GM10847 (cell line): Measurements from ENCODE around the gene ODC1.

Experiments
- POLR2A ChIP-seq: IDR thresholded peaks from 2 replicates; pipeline ENCODE4 v1.6.1; 2011; ENCODE audit not compliant: insufficient read length; ENCODE audit errors: extremely low read depth

Gene ODC1

DNA sequence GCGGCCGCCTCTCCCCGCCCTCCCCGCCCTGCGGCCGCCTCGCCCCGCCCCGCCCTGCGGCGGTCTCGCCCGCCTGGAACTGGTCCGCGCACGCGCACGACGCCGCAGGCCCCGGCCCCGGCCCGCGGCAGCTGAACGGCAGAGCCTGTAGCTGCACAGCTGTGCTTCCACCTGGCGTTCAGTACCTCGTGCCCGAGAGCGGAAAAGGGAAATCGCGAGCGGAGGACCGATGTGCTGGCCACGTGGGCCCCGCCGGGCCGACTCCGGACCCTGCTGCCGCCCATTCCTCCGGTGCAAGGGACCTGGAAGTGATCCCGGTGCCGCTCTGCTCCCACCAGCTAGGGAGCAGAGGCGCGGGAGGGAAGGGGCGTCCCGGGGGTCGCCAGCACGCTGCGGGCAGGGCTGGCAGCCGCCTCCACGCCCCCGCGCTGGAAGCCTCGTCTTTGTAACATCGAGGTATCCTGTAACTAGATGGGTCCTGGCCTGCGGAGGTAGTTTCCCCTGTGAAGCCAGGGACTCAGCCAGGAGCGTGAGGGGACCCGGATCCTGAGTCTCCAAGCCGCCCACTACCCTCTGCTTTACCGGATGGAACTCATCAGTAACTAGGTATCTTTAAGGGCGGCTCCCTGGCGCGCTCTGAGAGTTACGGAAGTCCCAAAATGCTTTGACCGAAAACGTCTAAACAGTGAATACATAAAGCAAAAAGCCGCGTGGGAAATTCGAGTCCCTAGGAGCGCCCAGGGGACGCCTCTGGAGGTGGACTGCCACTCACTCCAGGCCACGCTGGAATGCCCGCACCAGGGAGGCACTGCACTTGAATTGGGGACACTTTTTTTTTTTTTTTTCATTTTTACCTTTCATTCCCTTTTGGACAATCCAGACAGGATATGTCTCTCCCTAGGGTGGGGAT is 704 bp upstream of the ODC1 start:
- peak; percentile 61 for TF ChIP-seq POLR2A

DNA sequence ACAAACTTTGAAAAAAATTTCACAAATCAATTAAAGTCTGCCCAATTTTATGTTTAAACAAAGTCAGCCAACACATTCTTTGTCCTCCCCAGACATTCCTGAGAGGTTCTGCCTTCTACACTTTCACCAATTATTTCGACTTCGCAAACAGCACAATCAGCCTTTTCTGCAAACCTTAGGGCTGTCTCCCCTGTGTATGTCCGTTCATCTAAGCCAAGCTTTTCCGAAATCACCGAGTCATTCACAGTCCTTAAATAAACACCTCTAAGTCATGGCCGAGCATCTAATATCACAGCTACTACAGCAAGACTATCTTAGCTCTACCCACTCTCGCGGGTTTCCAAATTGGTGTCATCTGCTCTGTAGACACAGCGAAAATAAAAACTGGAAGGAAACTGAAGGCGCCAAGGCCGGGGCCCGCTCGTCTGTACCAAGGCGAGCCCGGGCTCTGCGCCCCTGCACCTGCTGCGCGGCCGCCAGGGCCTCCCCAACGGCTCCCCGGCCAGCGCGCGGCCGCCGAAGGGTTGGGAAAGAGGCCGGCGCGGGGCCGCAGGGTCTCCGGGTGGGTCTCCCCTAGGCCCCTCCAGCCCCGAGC is 730 bp downstream of the ODC1 start:
- no peak for TF ChIP-seq POLR2A

GRCh38 chr2:10446631-10447030 is 1.5 kb downstream of the ODC1 start:
- no peak for TF ChIP-seq POLR2A

GRCh38 chr2:10444463-10444862 is 3.7 kb downstream of the ODC1 start:
- TF ChIP-seq POLR2A: no peak

DNA sequence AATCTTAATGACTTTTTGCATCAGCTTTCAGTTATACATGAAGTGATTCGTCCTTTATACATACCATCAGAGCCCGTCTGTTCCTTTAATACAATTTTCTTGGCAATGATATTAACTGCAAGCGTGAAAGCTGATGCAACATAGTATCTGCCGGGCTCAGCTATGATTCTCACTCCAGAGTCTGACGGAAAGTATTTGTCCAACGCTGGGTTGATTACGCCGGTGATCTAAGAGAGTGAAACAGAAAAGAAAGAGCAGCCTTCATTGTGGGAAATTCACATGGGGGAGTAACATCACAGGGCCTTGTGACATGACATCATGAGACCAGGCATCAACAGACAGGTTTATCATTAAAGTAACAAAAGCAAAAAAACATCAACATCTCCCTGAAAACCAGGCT is 6.2 kb downstream of the ODC1 start:
- no peak for TF ChIP-seq POLR2A

GRCh38 chr2:10440736-10441135 is 7.4 kb downstream of the ODC1 start:
- TF ChIP-seq POLR2A: no peak

DNA sequence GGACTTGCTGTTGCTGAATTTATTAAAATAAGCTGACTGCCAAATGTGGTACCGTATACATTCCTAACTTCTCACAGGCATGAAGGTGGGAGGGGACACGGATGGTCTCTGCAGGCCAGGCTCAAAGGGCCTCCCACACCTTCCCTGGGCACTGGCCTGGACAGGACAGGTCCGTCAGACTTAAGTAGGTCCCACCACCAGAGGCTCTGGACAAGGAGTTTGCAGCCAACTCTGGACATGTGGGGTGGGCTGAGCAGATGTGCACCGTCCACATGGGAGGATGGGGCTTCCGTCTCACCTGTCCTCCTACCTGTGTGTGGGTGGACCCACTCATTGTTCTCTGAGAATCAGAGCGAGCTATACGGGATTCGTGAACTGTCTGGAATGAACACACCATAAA is 8.2 kb downstream of the ODC1 start:
- TF ChIP-seq POLR2A: no peak

- TF ChIP-seq POLR2A: no peak
These were observed 8.8 kb downstream of the ODC1 start for GRCh38 chr2:10439185-10439879.

DNA sequence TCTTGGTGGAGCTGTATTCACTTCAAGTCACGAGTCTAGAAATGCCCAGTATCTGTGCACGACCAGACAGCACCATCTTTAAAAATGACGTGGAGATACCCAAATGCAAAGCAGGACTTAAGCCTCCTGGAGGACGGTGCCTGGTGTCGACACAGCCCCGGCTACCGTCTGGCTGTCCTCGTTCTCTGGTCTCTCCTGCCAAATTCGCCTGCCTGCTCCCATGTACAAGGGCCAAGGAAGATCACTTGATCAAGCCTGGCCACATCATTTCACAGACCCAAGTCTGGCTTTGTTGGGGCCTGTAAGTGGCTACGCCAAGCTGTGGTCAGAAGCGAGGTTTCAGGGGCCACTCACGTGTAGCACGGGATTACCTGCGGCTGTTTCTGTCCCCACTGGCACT is 9.4 kb downstream of the ODC1 start:
- no peak for TF ChIP-seq POLR2A

DNA sequence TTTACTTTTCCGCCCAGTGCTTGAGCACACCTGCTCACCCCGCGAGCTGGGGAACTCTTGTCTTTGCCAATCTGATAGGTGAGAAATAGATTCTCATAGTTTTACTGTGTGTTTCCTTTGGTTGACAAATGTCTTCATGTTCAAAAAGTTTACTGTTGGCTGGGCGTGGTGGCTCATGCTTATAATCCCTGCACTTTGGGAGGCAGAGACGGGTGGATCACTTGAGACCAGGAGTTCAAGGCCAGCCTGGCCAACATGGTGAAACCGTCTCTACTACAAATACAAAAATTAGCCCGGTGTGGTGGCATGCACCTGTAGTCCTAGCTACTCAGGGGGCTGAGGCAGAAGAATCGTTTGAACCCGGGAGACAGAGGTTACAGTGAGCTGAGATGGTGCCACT is 10.3 kb downstream of the ODC1 start:
- no peak for TF ChIP-seq POLR2A

GRCh38 chr2:10436583-10437110 is 11.5 kb downstream of the ODC1 start:
- TF ChIP-seq POLR2A: no peak

DNA sequence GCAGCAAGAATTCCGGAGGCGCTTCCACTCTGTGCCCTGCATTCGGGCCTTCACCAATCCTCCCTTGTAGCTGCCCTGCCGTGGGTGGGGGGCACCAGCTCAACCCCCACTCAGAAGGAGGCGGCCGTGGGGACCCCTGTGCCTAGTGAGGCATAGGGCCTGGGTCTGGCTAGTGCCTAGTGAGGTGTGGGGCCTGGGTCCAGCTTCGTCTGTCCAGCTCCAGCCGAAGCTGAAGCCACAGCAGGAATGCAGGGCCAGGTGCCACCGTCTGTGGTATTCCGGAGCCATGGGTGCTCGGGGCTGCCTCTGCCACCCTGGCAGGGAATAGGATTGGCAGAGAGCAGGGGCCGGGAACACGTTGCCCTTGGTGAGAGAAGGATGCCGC is 12.3 kb downstream of the ODC1 start:
- TF ChIP-seq POLR2A: no peak

GRCh38 chr2:10434886-10435819 is 13.0 kb downstream of the ODC1 start:
- TF ChIP-seq POLR2A: no peak

GRCh38 chr2:10433947-10434885 is 13.9 kb downstream of the ODC1 start:
- TF ChIP-seq POLR2A: no peak

DNA sequence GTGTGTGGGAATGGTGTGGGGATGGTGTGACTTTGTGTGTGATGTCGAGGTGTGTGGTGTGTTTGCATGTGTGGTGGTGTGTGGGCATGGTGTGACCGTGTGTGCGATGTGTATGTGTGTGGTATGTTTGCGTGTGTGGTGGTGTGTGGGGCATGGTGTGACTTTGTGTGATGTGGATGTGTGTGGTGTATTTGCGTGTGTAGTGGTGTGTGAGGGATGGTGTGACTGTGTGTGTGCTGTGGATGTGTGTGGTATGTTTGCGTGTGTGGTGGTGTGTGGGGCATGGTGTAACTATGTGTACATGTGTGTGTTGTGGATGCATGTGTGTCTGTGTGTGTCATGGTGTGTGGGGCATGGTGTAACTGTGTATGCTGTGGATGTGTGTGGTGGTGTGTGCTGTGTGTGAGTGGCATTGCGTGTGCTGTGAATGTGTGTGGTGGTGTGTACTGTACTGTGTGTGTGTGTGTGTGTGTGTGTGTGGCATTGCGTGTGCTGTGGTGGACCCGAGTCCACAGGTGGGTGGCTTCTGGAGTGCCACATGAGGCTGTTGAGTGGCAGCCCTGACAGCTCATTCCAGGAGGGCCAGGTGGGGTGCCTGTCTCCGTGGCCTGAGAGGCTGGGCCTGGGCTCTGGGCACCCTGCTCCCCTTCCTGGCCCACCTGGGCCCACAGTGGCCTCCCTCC is 14.7 kb downstream of the ODC1 start:
- no peak for TF ChIP-seq POLR2A
